ENCODE results near the gene ADAMTSL3. TPM values are rescaled to one million over a fixed set of nuclear protein-coding genes. Genes with fewer than 3 reads are reported as not detected.

The ADAMTSL3 gene
- total RNA-seq, 1 donor from 2014 or later, result 11.5 TPM

- intact Hi-C loops (cut with DNase I), result no loop called here
- no peak for ATAC-seq
Measured at GRCh38 chr15:83769411-83769999, 115.6 kb downstream of the ADAMTSL3 start.

GRCh38 chr15:83775738-83776137 lies 121.8 kb downstream of the ADAMTSL3 start:
- no peak for ATAC-seq
- no peak for DNase-seq (ENCODE audit: missing footprints)
- intact Hi-C loops (cut with DNase I), result no loop called here

More at GRCh38 chr15:83769411-83769999, 115.6 kb downstream of the ADAMTSL3 start:
- DNase-seq (ENCODE audit: missing footprints), result no peak

- no peak for ATAC-seq
- DNase-seq (ENCODE audit: missing footprints), result no peak
- intact Hi-C loops (cut with DNase I), result no loop called here
Measured at GRCh38 chr15:83776986-83777385, 123.1 kb downstream of the ADAMTSL3 start.

- intact Hi-C loops (cut with DNase I), result no loop called here
- ATAC-seq (no peak), DNase-seq (ENCODE audit: missing footprints) (no peak)
Measured at GRCh38 chr15:83783227-83783626, 129.3 kb downstream of the ADAMTSL3 start.

GRCh38 chr15:83784975-83785374 lies 131.1 kb downstream of the ADAMTSL3 start:
- intact Hi-C loops (cut with DNase I), result no loop called here
- DNase-seq (ENCODE audit: missing footprints) (no peak), ATAC-seq (no peak)

- ATAC-seq (no peak), DNase-seq (ENCODE audit: missing footprints) (no peak)
- intact Hi-C loops (cut with DNase I), result no loop called here
Measured at GRCh38 chr15:83786336-83786735, 132.4 kb downstream of the ADAMTSL3 start.

GRCh38 chr15:83793069-83793468 lies 139.1 kb downstream of the ADAMTSL3 start:
- intact Hi-C loops (cut with DNase I), result no loop called here
- DNase-seq (ENCODE audit: missing footprints) (no peak), ATAC-seq (no peak)

- DNase-seq (ENCODE audit: missing footprints), result no peak
- no peak for ATAC-seq
- intact Hi-C loops (cut with DNase I), result no loop called here
Measured at GRCh38 chr15:83794209-83794608, 140.3 kb downstream of the ADAMTSL3 start.

GRCh38 chr15:83809345-83809744 lies 155.4 kb downstream of the ADAMTSL3 start:
- intact Hi-C loops (cut with DNase I), result no loop called here
- ATAC-seq, result no peak
- DNase-seq (ENCODE audit: missing footprints), result no peak

- intact Hi-C loops (cut with DNase I), result no loop called here
- no peak for DNase-seq (ENCODE audit: missing footprints)
- ATAC-seq, result no peak
Measured at GRCh38 chr15:83810110-83810509, 156.2 kb downstream of the ADAMTSL3 start.

- ATAC-seq, result no peak
- intact Hi-C loops (cut with DNase I), result no loop called here
- DNase-seq (ENCODE audit: missing footprints), result no peak
Measured at GRCh38 chr15:83813682-83814081, 159.8 kb downstream of the ADAMTSL3 start.

- DNase-seq (ENCODE audit: missing footprints), result no peak
- peak; percentile 53 for ATAC-seq
- intact Hi-C loops (cut with DNase I), result no loop called here
Measured at GRCh38 chr15:83815506-83815905, 161.6 kb downstream of the ADAMTSL3 start.

- peak; percentile 52 for ATAC-seq
- DNase-seq (ENCODE audit: missing footprints), result no peak
- intact Hi-C loops (cut with DNase I), result no loop called here
Measured at GRCh38 chr15:83816124-83816883, 162.4 kb downstream of the ADAMTSL3 start.

- intact Hi-C loops (cut with DNase I), result no loop called here
- DNase-seq (ENCODE audit: missing footprints), result no peak
- no peak for ATAC-seq
Measured at GRCh38 chr15:83818591-83818990, 164.7 kb downstream of the ADAMTSL3 start.

GRCh38 chr15:83830381-83830780 lies 176.5 kb downstream of the ADAMTSL3 start:
- ATAC-seq (no peak), DNase-seq (ENCODE audit: missing footprints) (no peak)
- intact Hi-C loops (cut with DNase I), result no loop called here

- DNase-seq (ENCODE audit: missing footprints), result no peak
- intact Hi-C loops (cut with DNase I), result no loop called here
- ATAC-seq, result no peak
Measured at GRCh38 chr15:83833569-83833968, 179.6 kb downstream of the ADAMTSL3 start.

- DNase-seq (ENCODE audit: missing footprints), result no peak
- intact Hi-C loops (cut with DNase I), result no loop called here
Measured at GRCh38 chr15:83835479-83835878, 181.6 kb downstream of the ADAMTSL3 start.

GRCh38 chr15:83837945-83838571 lies 184.1 kb downstream of the ADAMTSL3 start:
- ATAC-seq, result no peak
- DNase-seq (ENCODE audit: missing footprints), result peak; percentile 71
- intact Hi-C loops (cut with DNase I), result no loop called here

More at GRCh38 chr15:83835479-83835878, 181.6 kb downstream of the ADAMTSL3 start:
- ATAC-seq, result no peak

GRCh38 chr15:83838763-83839162 lies 184.8 kb downstream of the ADAMTSL3 start:
- intact Hi-C loops (cut with DNase I), result no loop called here
- ATAC-seq, result no peak
- no peak for DNase-seq (ENCODE audit: missing footprints)

GRCh38 chr15:83842281-83842680 lies 188.4 kb downstream of the ADAMTSL3 start:
- ATAC-seq, result no peak
- DNase-seq (ENCODE audit: missing footprints), result no peak
- intact Hi-C loops (cut with DNase I), result loop anchor here (5.0 to 10.0 kb wide), 2 partner anchors 95 to 187 kb away; partner anchors contain the start of gene ADAMTSL3
